RKO (cell line): ENCODE data around the gene MCTP1.

Experiments
- DNase-seq: peaks from one replicate; pipeline ENCODE4 v3.0.0-alpha.2; 2016; ENCODE audit warnings: low spot score

Gene MCTP1

DNA sequence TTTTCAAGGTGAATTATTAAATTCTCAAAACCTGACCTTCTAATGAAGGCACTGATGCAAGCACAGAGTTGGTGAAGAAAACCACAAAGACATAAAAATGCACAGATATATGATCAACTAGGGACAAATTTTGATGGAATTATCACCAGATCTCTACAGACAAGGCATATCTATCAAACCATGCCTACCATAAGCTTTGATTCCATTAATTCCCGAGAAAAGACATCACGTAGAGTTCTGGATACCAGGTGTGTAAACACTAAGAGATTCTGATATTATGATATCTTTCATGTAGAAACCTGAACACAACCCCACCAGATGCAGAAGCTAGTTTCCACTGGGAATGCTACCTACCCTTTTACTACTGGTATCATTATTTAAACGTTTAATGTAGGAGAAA lies 525.9 kb downstream of the MCTP1 start:
- DNase-seq: no peak

DNA sequence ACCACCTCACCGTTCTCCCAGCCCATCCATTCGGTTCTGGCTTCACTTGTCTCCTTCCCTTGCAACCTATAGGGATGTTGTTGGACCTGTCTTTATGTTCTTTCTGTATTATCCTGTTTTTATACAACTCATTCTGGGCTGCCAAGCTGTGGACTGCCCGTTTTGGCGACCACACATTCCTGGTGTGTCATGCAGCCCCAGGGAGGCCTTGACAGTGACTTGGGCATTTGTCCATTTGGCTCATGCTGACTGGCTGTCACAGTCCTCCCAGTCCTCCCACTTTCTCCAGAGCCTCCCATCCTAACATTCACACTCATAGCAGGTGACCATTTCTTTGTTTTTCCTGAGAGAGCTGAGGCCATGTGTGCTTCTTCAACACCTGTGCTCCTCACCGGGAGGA lies 530.1 kb downstream of the MCTP1 start:
- DNase-seq: no peak

- no peak for DNase-seq
Observed at GRCh38 chr5:94751460-94751859, 533.4 kb downstream of the MCTP1 start.

DNA sequence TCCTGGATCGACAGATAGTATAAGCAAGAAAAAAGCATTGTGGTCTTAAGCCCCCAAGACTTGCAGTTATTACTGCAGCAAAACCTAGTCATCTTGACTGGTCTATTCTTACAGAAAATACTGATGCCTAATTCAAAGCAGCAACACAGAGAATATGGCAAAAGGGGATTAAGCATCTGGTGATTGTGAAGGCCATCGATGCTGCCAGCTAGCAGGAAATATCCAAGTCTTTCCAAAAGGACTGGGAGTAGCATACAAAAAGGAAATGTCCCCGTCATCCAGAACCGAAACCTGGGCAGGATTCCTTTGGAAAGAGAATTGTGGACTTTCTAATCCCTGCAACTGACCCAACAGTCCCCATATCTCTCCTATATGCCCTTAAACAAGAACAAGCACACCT lies 534.2 kb downstream of the MCTP1 start:
- no peak for DNase-seq

DNA sequence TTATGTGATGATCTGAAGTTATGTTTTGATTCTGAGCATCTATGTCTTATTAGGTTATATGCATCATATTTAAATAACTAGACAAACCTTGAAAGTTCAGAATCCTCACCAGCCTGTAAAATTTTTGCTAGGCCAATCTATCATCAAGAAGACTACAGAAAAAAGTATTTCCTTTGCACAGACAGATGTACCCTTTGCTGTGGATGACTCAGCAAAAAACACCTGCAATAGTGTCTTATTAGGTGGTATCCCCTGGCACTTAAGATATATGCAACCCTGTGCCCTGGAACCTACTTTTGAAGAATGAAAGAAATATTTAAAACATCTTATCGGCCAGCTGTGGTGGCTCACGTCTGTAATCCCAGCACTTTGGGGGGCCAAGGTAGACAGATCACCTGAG lies 535.9 kb downstream of the MCTP1 start:
- DNase-seq: no peak

DNA sequence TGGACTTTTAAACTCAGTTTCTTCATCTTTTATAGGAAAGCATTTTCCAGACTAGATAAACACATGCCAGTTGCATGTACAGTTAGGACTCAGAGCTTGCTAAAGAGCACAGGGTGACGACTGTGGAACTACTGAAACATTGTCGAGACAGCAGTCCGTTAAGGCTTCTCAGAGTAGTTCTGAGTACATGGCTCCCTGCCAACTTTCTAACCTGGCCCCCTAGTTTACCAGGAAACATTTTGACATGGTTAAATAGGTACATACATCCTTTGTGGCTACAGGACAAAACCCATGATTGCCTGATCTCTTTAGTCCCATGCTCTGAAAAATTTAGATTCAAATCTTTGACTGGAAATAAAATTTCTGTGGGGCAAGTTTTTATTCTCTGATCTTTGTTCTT lies 536.7 kb downstream of the MCTP1 start:
- no peak for DNase-seq

DNA sequence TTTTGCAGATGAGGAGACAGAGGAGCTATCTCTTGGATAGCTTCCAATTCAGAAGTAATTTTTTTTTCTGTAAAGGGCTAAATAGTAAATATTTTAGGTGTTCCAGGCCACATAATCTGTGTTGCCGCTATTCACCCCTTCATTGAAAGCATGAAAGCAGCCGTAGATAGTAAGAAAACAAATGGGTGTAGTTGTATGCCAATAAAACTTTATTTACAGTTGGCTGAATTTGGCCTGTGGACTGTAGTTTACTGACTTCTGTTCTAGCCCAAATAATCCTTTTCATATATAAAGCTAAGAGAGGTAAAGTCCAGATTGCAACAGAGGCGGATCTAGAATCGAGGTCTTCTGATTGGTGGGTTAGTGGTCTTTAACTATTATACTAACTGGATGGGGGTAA lies 537.5 kb downstream of the MCTP1 start:
- DNase-seq: no peak

DNA sequence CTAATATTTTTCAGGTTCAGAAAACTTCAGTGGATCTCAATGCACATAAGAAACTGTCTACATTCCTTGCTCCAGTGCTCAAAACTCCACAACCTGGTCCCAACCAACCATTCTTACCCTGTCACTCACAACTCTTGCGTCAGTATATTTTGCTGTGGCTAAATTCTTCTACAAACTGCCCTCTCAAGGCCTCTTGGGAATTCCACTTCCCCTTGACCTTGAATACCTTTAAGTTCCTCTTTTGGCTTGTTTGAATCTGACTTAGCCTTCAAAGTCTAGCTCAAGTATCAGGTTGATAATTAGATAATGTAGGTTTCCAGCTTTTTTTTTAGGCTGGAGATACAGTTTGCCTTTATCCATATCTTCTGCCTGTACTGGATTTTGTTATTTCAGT lies 538.2 kb downstream of the MCTP1 start:
- no peak for DNase-seq

- DNase-seq: no peak
Observed at GRCh38 chr5:94745786-94746730, 538.8 kb downstream of the MCTP1 start.

GRCh38 chr5:94744906-94745305 lies 540.0 kb downstream of the MCTP1 start:
- no peak for DNase-seq

GRCh38 chr5:94742852-94743251 lies 542.0 kb downstream of the MCTP1 start:
- no peak for DNase-seq

DNA sequence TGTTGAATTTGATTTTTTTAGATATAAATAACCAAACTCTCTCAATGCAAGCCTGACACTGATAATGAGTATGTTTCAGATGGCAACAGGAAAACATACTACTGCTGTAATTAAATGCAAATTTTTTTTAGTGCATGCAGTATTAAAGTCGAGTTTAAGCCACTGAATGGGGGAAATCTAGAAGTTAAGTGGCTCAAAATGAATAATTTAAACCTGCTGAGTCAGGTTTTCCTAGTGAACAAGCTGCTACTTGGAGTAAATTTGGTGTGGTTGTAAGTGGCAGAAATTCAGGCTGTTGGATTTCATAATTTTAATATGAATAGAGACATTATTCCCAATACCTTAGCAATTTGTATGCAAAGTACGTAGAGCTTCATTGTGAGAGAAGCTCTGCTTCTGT lies 544.6 kb downstream of the MCTP1 start:
- no peak for DNase-seq

- DNase-seq: no peak
Observed at GRCh38 chr5:94736498-94736897, 548.4 kb downstream of the MCTP1 start.

DNA sequence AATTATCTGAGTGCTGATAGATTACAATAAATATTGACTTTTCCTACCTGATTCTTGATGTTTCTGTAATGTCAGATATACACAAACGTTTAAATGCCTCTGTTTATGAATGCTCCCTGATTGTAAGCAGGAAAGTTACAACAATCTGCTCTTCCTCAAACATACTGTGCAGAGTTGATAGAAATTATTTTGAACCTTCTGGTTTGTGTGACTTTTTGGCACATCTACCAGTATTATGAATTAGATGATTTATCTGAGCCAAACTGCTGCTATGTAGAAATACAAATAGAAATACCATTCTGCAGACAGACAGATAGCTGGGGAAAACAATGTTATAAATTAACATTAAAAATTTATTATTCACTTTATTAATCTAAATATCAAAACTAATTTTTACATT lies 553.4 kb downstream of the MCTP1 start:
- no peak for DNase-seq

DNA sequence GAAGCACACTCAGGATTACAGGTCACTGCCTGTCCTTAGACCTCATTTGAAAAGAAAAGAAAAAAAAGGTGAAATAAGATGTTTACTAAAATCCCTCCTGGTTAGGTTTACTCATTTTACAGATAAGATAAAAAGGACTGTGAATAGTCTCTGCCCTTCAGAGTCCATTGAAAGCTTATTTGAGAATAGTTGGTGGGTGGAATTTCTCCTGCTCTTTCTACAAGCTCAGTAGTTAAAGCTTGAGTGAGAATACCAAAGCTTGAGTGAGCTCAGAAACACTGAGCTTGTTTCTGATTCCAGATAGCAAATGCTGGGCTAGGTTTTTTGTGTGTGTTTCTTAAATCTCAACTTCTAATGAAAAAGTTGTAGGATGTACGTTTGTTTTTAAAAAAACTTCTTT lies 559.8 kb downstream of the MCTP1 start:
- DNase-seq: no peak

DNA sequence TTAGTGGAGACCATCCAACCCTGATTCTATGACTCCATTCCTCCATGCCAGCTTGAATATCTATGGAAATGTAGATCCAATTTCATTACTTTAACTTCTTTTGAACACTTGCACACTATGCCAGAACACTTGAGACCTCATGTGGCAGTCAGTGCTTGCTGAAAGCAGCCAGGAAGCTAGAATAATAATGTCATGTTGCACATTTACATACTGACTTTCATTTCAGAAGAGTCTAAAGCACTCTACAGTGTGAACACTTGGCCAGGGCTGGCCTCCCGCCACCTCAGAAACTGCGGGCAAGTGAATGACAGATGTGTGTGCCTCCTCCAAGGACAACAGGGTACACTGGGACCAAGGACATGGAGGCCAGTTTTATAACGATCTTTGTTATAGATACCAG lies 569.1 kb downstream of the MCTP1 start:
- DNase-seq: no peak

DNA sequence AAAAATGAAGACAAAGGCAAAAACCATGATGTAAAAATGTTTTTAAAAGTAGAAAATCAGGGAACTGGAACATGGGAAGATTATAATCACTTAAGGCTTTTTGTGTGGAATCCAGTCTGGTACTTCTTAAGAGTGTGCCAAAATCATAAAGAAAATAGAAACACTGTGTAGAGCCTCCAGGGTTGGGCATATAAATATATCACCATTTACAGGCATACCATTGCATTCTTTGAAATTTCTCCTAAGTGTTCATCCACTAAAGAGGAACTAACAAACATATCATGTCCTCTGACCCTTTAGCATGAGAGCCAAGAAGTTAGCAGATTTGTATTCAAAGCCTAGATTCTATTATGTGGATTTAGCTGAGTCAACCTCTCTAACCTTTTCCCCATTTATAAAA lies 573.1 kb downstream of the MCTP1 start:
- no peak for DNase-seq

DNA sequence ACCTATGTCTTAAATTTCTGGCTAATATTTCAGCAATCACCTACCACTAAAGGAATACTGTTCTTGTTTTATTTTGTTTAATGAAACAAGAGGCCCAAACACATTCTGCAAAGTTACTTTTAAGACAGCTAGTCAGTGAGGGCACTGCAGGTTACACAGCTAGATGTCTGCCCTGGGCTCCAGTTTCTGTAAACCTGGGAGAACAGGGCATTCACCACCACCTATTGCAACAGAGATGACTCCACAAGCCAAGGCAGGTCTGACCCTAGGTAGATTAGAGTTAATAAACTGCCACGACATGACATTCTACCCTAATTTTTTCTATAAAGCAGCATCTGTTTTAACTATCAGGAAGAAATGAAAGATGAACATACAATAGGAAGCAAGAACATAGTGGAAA lies 575.6 kb downstream of the MCTP1 start:
- DNase-seq: no peak

- no peak for DNase-seq
Observed at GRCh38 chr5:94707359-94707758, 577.5 kb downstream of the MCTP1 start.

DNA sequence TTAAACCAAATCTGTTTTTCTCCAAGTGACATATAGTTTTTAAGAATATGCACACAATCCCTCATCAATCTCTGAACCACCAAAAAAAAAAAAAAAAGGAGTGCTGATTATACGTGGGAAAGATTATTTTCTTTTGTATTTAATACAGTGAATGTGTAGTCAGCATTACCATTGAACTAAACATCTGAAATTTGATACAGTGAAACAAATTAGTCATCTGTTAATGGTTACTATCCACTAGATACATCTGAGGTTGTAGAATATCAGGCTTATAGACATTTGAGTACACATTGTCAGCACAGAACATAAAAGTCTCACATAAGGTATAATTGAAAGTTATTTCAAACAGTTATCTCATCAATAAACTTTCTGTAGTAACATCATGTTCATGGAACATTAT lies 579.5 kb downstream of the MCTP1 start:
- no peak for DNase-seq

- no peak for DNase-seq
Observed at GRCh38 chr5:94702729-94703128, 582.2 kb downstream of the MCTP1 start.

DNA sequence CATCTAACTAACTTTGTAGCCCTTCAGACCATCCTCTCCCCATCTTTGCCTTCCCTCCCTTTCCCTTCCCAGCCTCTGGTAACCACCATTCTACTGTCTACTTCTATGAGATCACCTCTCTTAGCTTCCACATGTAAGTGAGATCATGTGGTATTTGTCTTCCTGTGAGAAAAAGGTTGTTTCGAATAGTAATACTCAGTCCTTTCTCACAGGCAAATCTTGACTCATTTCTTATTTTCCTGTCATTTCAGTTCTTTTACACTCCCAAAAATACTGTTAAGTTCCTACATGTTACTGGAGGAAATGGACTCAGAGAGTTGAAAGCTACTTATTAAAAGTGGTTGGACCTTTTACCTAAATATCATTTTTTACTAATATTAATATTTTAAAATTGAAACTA lies 584.3 kb downstream of the MCTP1 start:
- no peak for DNase-seq

DNA sequence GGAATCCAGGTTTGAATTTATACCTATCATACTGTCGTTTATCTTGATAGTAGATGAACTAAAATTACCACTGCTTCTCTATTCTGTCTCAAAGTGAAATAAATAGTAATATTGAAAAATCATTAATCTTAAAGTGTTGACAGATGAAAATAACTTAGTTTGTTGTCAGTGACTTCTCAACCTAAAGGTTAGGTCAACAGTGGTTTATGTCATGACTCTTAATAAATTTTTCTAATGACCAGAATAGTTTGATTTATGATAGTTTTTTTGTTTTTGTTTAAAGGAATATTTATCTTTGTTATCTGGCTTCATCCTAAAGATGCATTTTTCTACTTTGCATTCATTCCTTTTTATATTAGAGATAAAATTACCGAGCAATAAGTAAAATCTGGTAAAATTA lies 585.3 kb downstream of the MCTP1 start:
- DNase-seq: no peak

DNA sequence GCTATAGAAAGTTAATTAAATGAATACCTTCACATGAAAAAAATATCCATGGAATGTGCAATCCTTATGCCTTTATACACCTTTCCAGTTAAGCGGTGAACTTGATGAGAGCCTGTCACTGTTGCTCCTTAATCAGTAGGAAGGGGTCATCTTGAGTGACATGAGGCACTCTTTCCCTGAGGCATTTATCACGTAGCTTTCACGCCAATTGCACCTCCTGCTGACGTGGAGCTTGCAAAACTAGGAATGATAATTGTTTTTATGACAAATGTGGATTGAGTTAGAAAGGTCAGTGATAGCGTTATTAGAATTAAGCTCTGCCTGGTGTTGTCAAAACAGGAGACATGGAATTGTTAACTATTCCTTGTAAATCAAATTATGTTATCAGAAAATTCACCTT lies 586.7 kb downstream of the MCTP1 start:
- no peak for DNase-seq
